ENCODE results near the gene ACTRT3. TPM values are rescaled to one million over a fixed set of nuclear protein-coding genes. Genes with fewer than 3 reads are reported as not detected.

Gene ACTRT3
- total RNA-seq, 1 donor from 2014 or later = 3.7 TPM

DNA sequence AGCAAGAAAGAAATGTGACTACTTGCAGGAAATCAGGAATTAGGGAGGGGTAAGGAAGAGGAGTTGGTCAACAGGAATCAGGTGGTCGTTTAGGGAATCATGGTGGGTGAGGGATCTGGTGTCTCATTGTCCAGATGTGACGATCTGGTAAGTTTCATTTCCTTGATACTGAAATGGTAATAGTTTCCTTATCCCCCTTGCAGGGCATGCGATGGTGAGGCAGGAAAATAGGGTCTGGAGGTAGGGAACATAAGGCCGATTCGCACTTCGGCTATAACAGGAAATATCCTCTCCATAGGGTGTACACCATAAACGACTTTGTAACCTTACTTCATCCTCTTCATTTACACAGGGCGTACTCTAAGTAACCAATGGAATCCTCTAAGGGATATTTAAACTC, 43.9 kb upstream of the ACTRT3 start:
- H3K36me3 Mint-ChIP-seq (ENCODE audit: low read depth, unreplicated experiment) = peaks cover 1% of the 10 kb centered on the region
- no peak for FAIRE-seq
- peak overlapping the region; percentile 59 for H3K4me3 Mint-ChIP-seq (ENCODE audit: unreplicated experiment)
- Histone ChIP-seq H3K4me1 (ENCODE audit: insufficient read depth, low read length) (peaks cover 22% of the 10 kb centered on the region), H3K4me2 (ENCODE audit: low read length) (peak overlapping the region; percentile 87), H3K4me3 (ENCODE audit: insufficient read depth, low read depth, low read length) (peak overlapping the region; percentile 63), H4K20me1 (ENCODE audit: insufficient read depth, low read length) (no peaks in the 10 kb centered on the region), H3K27me3 (ENCODE audit: insufficient read depth, low read length) (no peaks in the 10 kb centered on the region), H3K9ac (ENCODE audit: low read length) (peak overlapping the region; percentile 82), H3K9me3 (ENCODE audit: insufficient read depth, low read depth, low read length) (no peaks in the 10 kb centered on the region), H3K27ac (ENCODE audit: low read depth, low read length) (peak overlapping the region; percentile 29), H3K36me3 (ENCODE audit: insufficient read depth, low read length) (no peaks in the 10 kb centered on the region), H2AFZ (ENCODE audit: low read depth, low read length) (peak overlapping the region; percentile 99), H3K79me2 (ENCODE audit: insufficient read depth, low read length) (no peaks in the 10 kb centered on the region)
- DNase-seq (ENCODE audit: low read depth) = no peak
- H3K27me3 Mint-ChIP-seq (ENCODE audit: low read depth, unreplicated experiment) = peaks cover 4% of the 10 kb centered on the region
- H3K4me1 Mint-ChIP-seq (ENCODE audit: low read depth, unreplicated experiment) = peaks cover 7% of the 10 kb centered on the region
- peak overlapping the region; percentile 73 for H3K27ac Mint-ChIP-seq (ENCODE audit: unreplicated experiment)
- no peak for TF ChIP-seq EZH2 (IDR thresholded peaks at IDR 0.05; ENCODE audit: insufficient read depth, low read length)
- no peak for TF ChIP-seq CTCF (IDR thresholded peaks at IDR 0.05; ENCODE audit: insufficient read depth, low read depth, low read length)
- H3K9me3 Mint-ChIP-seq (ENCODE audit: unreplicated experiment) = peaks cover 20% of the 10 kb centered on the region

DNA sequence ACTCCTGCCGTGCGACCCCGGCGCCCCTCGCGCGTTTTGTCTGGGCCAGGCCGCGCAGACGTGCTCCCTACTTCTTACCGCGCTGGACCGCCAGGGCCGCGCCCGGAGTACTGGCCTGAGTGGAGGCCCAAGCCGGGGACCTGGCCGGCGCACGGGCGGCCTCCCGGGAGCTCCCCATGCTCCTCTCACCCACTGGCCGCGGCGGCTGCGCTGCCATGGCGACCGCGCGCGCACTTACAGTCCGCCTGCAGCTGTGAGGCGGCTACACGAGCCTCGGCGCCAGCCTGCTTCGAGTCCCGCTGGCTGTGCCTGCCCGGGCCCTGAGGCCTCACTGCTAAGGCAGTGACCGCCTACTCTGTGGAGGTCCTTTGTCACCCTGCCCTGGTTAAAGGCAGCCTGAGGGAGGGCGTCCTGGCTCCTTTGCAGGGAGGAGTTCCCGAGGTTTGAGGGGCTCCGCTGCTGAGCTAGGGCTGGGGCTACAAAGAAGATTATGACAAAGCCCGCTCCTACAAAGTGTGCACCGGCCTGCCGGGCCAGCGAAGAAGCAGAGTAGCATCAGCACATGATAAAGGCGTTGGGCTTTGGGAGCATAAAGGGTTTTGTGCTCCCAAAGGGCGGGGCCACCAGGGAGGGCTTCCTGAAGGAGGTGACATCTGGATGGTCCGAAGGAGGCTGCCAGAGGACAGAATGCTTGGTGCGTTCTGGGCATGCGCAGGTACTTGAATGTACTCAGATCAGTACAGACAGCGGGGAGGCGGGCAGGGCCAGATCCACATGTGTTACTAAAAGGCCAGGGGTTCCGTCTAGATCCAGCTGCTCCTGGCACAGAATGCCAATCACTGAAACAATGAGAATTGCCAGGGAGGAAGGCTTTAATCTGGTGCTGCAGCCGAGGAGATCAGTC, 43.2 kb upstream of the ACTRT3 start, which contains the start of the genes LRRC34 and LRRIQ4:
Gene LRRC34 (minus strand): TSS at position 573 of the 904 bp plus-strand sequence. CDS start 356 bp downstream, at position 217.
Gene LRRIQ4 (plus strand): TSS at position 539 of the 904 bp plus-strand sequence. CDS start 9,052 bp downstream, outside the sequence.
- peak within 1 kb of the TSS; percentile 73 for H3K27ac Mint-ChIP-seq (ENCODE audit: unreplicated experiment)
- H3K9me3 ChIP-seq (ENCODE audit: insufficient read depth, low read depth, low read length) = no peaks in the 10 kb centered on the region
- H3K9ac ChIP-seq (ENCODE audit: low read length) = peak within 1 kb of the TSS; percentile 82
- H3K27ac ChIP-seq (ENCODE audit: low read depth, low read length) = peak within 1 kb of the TSS; percentile 29
- H3K27me3 Mint-ChIP-seq (ENCODE audit: low read depth, unreplicated experiment) = peaks cover 4% of the 10 kb centered on the region
- peaks cover 20% of the 10 kb centered on the region for H3K9me3 Mint-ChIP-seq (ENCODE audit: unreplicated experiment)
- no peaks in the 10 kb centered on the region for H4K20me1 ChIP-seq (ENCODE audit: insufficient read depth, low read length)
- H3K36me3 Mint-ChIP-seq (ENCODE audit: low read depth, unreplicated experiment) = peaks cover 2% of the 10 kb centered on the region
- peak within 1 kb of the TSS; percentile 87 for H3K4me2 ChIP-seq (ENCODE audit: low read length)
- no peaks in the 10 kb centered on the region for H3K79me2 ChIP-seq (ENCODE audit: insufficient read depth, low read length)
- no peaks in the 10 kb centered on the region for H3K36me3 ChIP-seq (ENCODE audit: insufficient read depth, low read length)
- H3K4me1 Mint-ChIP-seq (ENCODE audit: low read depth, unreplicated experiment) = peaks cover 3% of the 10 kb centered on the region
- DNase-seq (ENCODE audit: low read depth) = peak; percentile 58
- peaks cover 19% of the 10 kb centered on the region for H3K4me1 ChIP-seq (ENCODE audit: insufficient read depth, low read length)
- FAIRE-seq = no peak
- peak within 1 kb of the TSS; percentile 75 for H3K4me3 Mint-ChIP-seq (ENCODE audit: unreplicated experiment)
- peak within 1 kb of the TSS; percentile 99 for H2AFZ ChIP-seq (ENCODE audit: low read depth, low read length)
- H3K4me3 ChIP-seq (ENCODE audit: insufficient read depth, low read depth, low read length) = peak within 1 kb of the TSS; percentile 63
- no peaks in the 10 kb centered on the region for H3K27me3 ChIP-seq (ENCODE audit: insufficient read depth, low read length)
- TF ChIP-seq CTCF (IDR thresholded peaks at IDR 0.05; ENCODE audit: insufficient read depth, low read depth, low read length) (no peak), EZH2 (IDR thresholded peaks at IDR 0.05; ENCODE audit: insufficient read depth, low read length) (no peak)
